Progenitor cell of endocrine pancreas (in vitro differentiated cells): ENCODE measurements around the gene C15orf62. TPM values are rescaled to one million over a fixed set of nuclear protein-coding genes. Genes with fewer than 3 reads are reported as not detected.

Experiments
- DNase-seq: peaks from one replicate; pipeline ENCODE4 v3.0.0; 2021; ENCODE audit warnings: low spot score; ENCODE audit not compliant: unreplicated experiment
- H3K27ac Mint-ChIP-seq: 2 replicates; pipeline ENCODE4 v1.8.0; 2021; ENCODE audit warnings: mild to moderate bottlenecking, moderate library complexity, mixed read lengths
- H3K27me3 Mint-ChIP-seq: 2 replicates; pipeline ENCODE4 v1.8.0; 2021; ENCODE audit warnings: mixed read lengths
- H3K36me3 Mint-ChIP-seq: 2 replicates; pipeline ENCODE4 v1.8.0; 2022; ENCODE audit warnings: mixed read lengths; ENCODE audit not compliant: insufficient read depth
- H3K4me1 Mint-ChIP-seq: 2 replicates; pipeline ENCODE4 v1.8.0; 2021; ENCODE audit warnings: low read depth, mixed read lengths
- H3K4me3 Mint-ChIP-seq: 2 replicates; pipeline ENCODE4 v1.8.0; 2021; ENCODE audit warnings: low read depth, mild to moderate bottlenecking, moderate library complexity, mixed read lengths
- H3K9me3 Mint-ChIP-seq: 2 replicates; pipeline ENCODE4 v1.8.0; 2021; ENCODE audit warnings: low read depth, mixed read lengths
- total RNA-seq: library from RNA; stranded (reverse); gene quantifications from 2 replicates; pipeline ENCODE4 v1.2.1, GENCODE V29; 2021
- TF ChIP-seq, protein P1 (sequence below): fragments of 200-600 bp; sonication (generic); IDR thresholded peaks from one replicate; pipeline ENCODE4 v1.5.0; 2021; ENCODE audit warnings: antibody characterized with exemption, mild to moderate bottlenecking; ENCODE audit not compliant: unreplicated experiment

Gene C15orf62
- total RNA-seq, 1 donor from 2014 or later: 1.9 TPM

DNA sequence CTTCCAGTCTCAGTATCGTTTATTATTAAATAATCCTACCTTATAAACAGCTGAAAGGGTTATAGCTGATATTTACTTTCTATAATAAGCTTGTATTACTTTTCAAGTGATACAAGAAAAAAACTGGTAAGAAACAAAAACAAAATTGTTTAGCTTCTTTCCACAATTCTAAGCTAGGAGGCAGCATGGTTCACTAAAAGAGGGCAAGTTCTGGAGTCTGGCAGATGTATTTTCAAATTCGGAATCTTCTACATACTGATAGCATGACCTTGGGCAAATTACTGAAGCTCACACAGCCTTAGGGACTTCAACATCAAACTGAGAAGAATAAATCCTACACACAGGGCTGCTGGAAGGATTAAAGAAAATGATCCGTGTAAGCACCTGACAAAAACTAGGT, 15.4 kb downstream of the C15orf62 start:
- H3K27me3 Mint-ChIP-seq: no peaks in the 10 kb centered on the region
- H3K4me1 Mint-ChIP-seq: peaks cover 28% of the 10 kb centered on the region
- no peaks in the 10 kb centered on the region for H3K36me3 Mint-ChIP-seq
- no peak overlapping the region for H3K4me3 Mint-ChIP-seq
- TF ChIP-seq, protein P1, sequence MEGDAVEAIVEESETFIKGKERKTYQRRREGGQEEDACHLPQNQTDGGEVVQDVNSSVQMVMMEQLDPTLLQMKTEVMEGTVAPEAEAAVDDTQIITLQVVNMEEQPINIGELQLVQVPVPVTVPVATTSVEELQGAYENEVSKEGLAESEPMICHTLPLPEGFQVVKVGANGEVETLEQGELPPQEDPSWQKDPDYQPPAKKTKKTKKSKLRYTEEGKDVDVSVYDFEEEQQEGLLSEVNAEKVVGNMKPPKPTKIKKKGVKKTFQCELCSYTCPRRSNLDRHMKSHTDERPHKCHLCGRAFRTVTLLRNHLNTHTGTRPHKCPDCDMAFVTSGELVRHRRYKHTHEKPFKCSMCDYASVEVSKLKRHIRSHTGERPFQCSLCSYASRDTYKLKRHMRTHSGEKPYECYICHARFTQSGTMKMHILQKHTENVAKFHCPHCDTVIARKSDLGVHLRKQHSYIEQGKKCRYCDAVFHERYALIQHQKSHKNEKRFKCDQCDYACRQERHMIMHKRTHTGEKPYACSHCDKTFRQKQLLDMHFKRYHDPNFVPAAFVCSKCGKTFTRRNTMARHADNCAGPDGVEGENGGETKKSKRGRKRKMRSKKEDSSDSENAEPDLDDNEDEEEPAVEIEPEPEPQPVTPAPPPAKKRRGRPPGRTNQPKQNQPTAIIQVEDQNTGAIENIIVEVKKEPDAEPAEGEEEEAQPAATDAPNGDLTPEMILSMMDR: peak; percentile 7
- H3K9me3 Mint-ChIP-seq: no peaks in the 10 kb centered on the region
- H3K27ac Mint-ChIP-seq: no peak overlapping the region
- no peak for DNase-seq

DNA sequence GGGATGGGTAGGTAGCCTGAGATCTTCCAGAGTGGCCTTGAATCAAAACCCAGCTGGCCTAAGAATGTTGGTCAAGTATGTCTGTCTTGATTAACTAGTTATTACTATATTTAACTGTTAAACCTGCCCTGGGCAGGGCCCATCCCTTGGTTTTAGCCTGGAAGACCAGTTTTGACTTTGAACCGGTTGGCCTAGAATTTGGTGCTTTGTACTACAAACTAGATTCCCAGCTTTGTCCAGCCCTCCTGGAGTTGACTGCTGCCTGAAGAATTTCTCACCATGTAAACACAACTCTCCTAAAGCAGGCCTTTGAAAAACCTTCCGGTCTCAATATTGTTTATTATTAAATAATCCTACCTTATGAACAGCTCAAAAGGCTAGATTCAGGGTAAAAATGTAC, 16.0 kb downstream of the C15orf62 start:
- Mint-ChIP-seq H3K4me3 (no peak overlapping the region), H3K27me3 (no peaks in the 10 kb centered on the region), H3K9me3 (no peaks in the 10 kb centered on the region), H3K27ac (peak overlapping the region; percentile 50), H3K36me3 (no peaks in the 10 kb centered on the region), H3K4me1 (peaks cover 28% of the 10 kb centered on the region)
- TF ChIP-seq, protein P1: no peak
- no peak for DNase-seq

DNA sequence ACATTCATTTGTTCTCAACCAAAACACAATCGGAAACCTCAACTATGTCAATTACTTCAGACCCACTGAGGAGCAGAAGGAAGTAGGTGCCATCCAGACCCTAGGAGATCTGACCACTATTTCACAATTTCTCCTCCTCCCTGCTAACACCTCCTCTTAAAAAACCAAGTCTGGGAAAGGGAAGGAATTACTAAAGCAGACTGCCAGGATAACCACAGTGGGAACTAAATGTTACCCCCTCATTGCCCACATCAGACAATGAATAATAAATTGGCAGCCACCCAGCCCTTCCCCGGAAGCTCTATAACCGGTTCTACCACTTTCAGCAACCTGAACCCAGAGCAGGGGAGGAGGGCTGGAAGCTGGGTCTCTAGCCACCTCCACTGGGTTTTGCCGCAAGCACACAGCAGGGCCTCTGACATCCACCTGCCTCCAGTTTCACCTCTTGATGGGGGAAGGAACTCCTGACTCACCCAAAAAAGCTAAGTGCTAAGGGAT, 17.6 kb downstream of the C15orf62 start:
- TF ChIP-seq, protein P1: no peak
- peaks cover 28% of the 10 kb centered on the region for H3K4me1 Mint-ChIP-seq
- H3K36me3 Mint-ChIP-seq: peaks cover 2% of the 10 kb centered on the region
- H3K27ac Mint-ChIP-seq: peak overlapping the region; percentile 88
- no peak for DNase-seq
- H3K9me3 Mint-ChIP-seq: no peaks in the 10 kb centered on the region
- H3K27me3 Mint-ChIP-seq: no peaks in the 10 kb centered on the region
- no peak overlapping the region for H3K4me3 Mint-ChIP-seq

DNA sequence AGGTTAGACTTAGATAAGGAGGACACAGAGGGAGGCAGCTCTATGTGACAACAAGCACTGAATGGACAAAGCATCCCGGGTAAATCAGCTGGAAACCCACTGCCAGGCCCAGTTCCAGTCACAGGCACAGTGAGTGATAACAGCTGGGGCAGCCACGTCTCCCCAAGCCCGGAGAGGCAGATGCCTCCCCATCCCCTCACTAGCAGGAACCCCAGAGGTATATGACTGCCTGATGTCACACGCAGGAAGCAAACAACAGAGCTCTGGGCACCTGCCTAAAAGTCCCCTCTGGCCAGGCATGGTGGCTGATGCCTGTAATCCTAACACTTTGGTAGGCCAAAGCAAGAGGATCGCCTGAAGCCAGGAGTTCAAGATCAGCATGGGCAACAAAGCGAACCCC, 18.2 kb downstream of the C15orf62 start:
- Mint-ChIP-seq H3K4me1 (peaks cover 28% of the 10 kb centered on the region), H3K27me3 (no peaks in the 10 kb centered on the region), H3K4me3 (no peak overlapping the region), H3K36me3 (peaks cover 2% of the 10 kb centered on the region), H3K27ac (peak overlapping the region; percentile 88), H3K9me3 (no peaks in the 10 kb centered on the region)
- no peak for DNase-seq
- TF ChIP-seq, protein P1: no peak

DNA sequence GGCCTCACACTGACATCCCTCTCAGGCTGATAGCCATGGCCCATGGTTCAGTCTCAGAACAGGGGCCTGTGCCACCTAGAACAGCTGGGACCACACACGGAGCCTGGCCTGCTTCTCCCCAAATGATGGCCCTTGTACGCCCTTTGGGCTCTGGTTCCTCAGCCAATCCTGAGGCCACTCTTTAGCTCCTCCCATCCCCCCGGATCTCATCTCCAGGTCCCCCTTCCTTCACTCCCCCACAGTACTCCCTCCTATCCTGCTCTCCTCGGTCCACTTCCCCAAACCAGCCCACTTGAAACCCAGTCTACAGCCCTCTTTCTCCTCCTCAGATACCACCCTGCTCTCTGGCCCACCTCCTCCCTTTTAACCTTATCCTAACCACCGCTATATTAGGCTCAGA, 19.3 kb downstream of the C15orf62 start:
- peak overlapping the region; percentile 90 for H3K27ac Mint-ChIP-seq
- H3K4me3 Mint-ChIP-seq: no peak overlapping the region
- no peaks in the 10 kb centered on the region for H3K9me3 Mint-ChIP-seq
- H3K4me1 Mint-ChIP-seq: peaks cover 36% of the 10 kb centered on the region
- TF ChIP-seq, protein P1: no peak
- DNase-seq: no peak
- H3K36me3 Mint-ChIP-seq: peaks cover 5% of the 10 kb centered on the region
- no peaks in the 10 kb centered on the region for H3K27me3 Mint-ChIP-seq
